OCI-LY3 (cell line): ENCODE data around the gene CPTP.
A peak's percentile ranks its signal among the peaks of the same experiment; 100 is the strongest.

Experiments used
- CTCF ChIP-seq: fragments of 200-600, 300-600 bp; sonication (generic); IDR thresholded peaks from 2 replicates; pipeline ENCODE4 v1.5.1; 2014; ENCODE audit warnings: antibody characterized with exemption, low read length, low read depth
- EZH2phosphoT487 ChIP-seq: fragments of 200-600 bp; shearing (Covaris generic); IDR thresholded peaks from 2 replicates; pipeline ENCODE4 v1.6.1; 2018; ENCODE audit warnings: antibody characterized with exemption, mixed run types, low read depth

- TF ChIP-seq CTCF (peak; percentile 62), EZH2phosphoT487 (no peak)
Observed at GRCh38 chr1:1291548-1292441, 32.8 kb upstream of the CPTP start.
